Suprapubic skin (tissue), 4 donors: ENCODE results near the gene NRG3.

Experiments
- CTCF ChIP-seq, 2 donors: fragments of 200-600 bp in 1 of 2; fragments of 450-650 bp in 1 of 2; sonication (generic) in 1 of 2; IDR thresholded peaks; one replicate each; pipeline ENCODE4 v1.5.1; 2016 to 2019; ENCODE audit warnings: antibody characterized with exemption in 2 of 2, mild to moderate bottlenecking in 1 of 2, moderate library complexity in 1 of 2
- EP300 ChIP-seq: sonication (generic); formaldehyde crosslinking; IDR thresholded peaks from one replicate; pipeline ENCODE4 v1.6.1; 2017; ENCODE audit warnings: antibody characterized with exemption
- POLR2A ChIP-seq, 2 donors: fragments of 450-650 bp; IDR thresholded peaks; one replicate each; pipeline ENCODE4 v1.6.1; 2017; ENCODE audit warnings: antibody characterized with exemption in 2 of 2, mild to moderate bottlenecking in 2 of 2, moderate library complexity in 2 of 2
- POLR2AphosphoS5 ChIP-seq, 3 donors: sonication (generic); formaldehyde crosslinking; IDR thresholded peaks; one replicate each; pipeline ENCODE4 v1.6.1; 2017; ENCODE audit warnings: antibody characterized with exemption in 3 of 3

GRCh38 chr10:82162549-82163195, 287.7 kb downstream of the NRG3 start:
- TF ChIP-seq POLR2A (IDR thresholded peaks at IDR 0.05) (no peak), CTCF (IDR thresholded peaks at IDR 0.05) (no peak), POLR2AphosphoS5 (IDR thresholded peaks at IDR 0.05) (no peak), EP300 (no peak)
